Gastrocnemius medialis (tissue), 4 donors: ENCODE data around the gene APC2.

ENCODE experiments used
- CTCF ChIP-seq, 5 experiments: fragments of 450-650 bp in 3 of 5; fragments of 200-600 bp in 2 of 5; sonication (generic) in 2 of 5; IDR thresholded peaks in 4 of 5; conservative IDR thresholded peaks in 1 of 5; 1 replicate in 4 of 5; 2 replicates in 1 of 5; pipeline ENCODE4 v1.5.1; 2016 to 2019; ENCODE audit warnings: antibody characterized with exemption in 5 of 5, mild to moderate bottlenecking in 3 of 5, moderate library complexity in 3 of 5
- POLR2A ChIP-seq, 2 donors: fragments of 450-650 bp; IDR thresholded peaks; one replicate each; pipeline ENCODE4 v1.6.1; 2017; ENCODE audit warnings: antibody characterized with exemption in 2 of 2, mild to moderate bottlenecking in 2 of 2, moderate library complexity in 2 of 2

DNA sequence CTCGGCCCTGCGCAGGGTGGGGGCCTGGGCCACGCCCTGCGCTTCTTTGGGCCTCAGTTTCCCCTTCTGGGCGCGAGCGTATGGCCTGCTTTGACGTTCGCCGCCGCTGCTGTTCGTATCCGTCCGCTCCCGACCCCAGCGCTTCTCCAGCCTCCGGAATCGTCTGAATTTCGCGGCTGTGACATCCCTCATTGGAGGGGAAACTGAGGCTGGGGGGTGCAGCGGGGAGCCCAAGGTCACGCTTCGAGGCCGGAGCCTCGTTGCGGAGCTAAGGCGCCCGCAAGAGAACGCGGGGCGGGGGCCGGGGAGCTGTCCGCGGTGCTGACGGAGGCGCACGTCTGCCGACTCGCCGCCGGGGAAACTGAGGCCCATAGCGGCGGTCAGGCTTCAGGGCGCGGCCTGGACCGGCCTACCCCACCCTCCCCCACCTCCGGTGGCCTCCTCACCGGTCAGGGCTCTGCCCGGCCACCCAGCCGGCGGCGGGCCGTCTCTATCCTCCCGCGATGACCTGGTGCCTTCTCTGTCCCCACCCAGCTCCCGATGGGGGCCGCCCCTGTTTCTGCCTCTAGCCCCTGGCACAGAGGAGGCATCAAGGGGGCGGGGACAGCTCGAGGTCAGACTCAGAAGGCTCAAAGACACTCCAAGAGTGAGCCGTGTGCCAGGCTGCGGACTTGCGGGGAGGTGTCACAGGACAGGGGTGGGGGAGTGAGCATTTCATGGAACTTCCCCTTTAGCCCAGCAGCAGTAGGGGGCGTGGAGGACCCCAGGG is 3.0 kb upstream of the APC2 start:
- TF ChIP-seq CTCF (IDR thresholded peaks at IDR 0.05 in 4 of 5, conservative IDR thresholded peaks at IDR 0.05 in 1 of 5) (no peak), POLR2A (IDR thresholded peaks at IDR 0.05) (no peak)
